ENCODE measurements around the gene PGD.
"Not testable (repeated sequence)": the region's sequence is repeated elsewhere in the genome, so short reads cannot be mapped to it uniquely, and the experiment has no call there.

- TF ChIP-seq, protein P1, sequence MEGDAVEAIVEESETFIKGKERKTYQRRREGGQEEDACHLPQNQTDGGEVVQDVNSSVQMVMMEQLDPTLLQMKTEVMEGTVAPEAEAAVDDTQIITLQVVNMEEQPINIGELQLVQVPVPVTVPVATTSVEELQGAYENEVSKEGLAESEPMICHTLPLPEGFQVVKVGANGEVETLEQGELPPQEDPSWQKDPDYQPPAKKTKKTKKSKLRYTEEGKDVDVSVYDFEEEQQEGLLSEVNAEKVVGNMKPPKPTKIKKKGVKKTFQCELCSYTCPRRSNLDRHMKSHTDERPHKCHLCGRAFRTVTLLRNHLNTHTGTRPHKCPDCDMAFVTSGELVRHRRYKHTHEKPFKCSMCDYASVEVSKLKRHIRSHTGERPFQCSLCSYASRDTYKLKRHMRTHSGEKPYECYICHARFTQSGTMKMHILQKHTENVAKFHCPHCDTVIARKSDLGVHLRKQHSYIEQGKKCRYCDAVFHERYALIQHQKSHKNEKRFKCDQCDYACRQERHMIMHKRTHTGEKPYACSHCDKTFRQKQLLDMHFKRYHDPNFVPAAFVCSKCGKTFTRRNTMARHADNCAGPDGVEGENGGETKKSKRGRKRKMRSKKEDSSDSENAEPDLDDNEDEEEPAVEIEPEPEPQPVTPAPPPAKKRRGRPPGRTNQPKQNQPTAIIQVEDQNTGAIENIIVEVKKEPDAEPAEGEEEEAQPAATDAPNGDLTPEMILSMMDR (IDR thresholded peaks at IDR 0.05): peak; percentile 65 to 90 (median 74)
- not testable (repeated sequence) for TF ChIP-seq POLR2A (IDR thresholded peaks at IDR 0.05)
These were observed 21.4 kb upstream of the PGD start for GRCh38 chr1:10377365-10378029.

Measured in uterus (tissue), 2 donors.